Endothelial cell of umbilical vein (primary cell): ENCODE results near the gene EFNA5.

Source experiments
- EZH2 ChIP-seq: IDR thresholded peaks from 2 replicates; pipeline ENCODE4 v1.6.1; 2012; ENCODE audit warnings: borderline replicate concordance, low read depth, mild to moderate bottlenecking, moderate library complexity, low read length, inconsistent platforms; ENCODE audit not compliant: severe bottlenecking
- MAX ChIP-seq: IDR thresholded peaks from 2 replicates; pipeline ENCODE4 v1.6.1; 2011; ENCODE audit not compliant: insufficient read depth, insufficient read length
- POLR2A ChIP-seq: IDR thresholded peaks from 2 replicates; pipeline ENCODE4 v1.6.1; 2012; ENCODE audit warnings: low read depth, mild to moderate bottlenecking, control low read depth, low read length
- TF ChIP-seq, protein P1 (sequence below), 2 donors: IDR thresholded peaks; 1 replicate in 1 of 2; 2 replicates in 1 of 2; pipeline ENCODE4 v1.5.1; 2011; ENCODE audit warnings: low read length in 2 of 2, mild to moderate bottlenecking in 2 of 2, moderate library complexity in 2 of 2, control low read depth in 1 of 2, inconsistent platforms in 1 of 2, low read depth in 1 of 2; ENCODE audit not compliant: insufficient read depth in 1 of 2; ENCODE audit errors: extremely low read depth in 1 of 2

GRCh38 chr5:107377277-107377609, 293.5 kb downstream of the EFNA5 start:
- TF ChIP-seq MAX (no peak), POLR2A (no peak), EZH2 (no peak)
- TF ChIP-seq, protein P1, sequence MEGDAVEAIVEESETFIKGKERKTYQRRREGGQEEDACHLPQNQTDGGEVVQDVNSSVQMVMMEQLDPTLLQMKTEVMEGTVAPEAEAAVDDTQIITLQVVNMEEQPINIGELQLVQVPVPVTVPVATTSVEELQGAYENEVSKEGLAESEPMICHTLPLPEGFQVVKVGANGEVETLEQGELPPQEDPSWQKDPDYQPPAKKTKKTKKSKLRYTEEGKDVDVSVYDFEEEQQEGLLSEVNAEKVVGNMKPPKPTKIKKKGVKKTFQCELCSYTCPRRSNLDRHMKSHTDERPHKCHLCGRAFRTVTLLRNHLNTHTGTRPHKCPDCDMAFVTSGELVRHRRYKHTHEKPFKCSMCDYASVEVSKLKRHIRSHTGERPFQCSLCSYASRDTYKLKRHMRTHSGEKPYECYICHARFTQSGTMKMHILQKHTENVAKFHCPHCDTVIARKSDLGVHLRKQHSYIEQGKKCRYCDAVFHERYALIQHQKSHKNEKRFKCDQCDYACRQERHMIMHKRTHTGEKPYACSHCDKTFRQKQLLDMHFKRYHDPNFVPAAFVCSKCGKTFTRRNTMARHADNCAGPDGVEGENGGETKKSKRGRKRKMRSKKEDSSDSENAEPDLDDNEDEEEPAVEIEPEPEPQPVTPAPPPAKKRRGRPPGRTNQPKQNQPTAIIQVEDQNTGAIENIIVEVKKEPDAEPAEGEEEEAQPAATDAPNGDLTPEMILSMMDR (IDR thresholded peaks at IDR 0.05; ENCODE audit: extremely low read depth in 1 of 2, insufficient read depth in 1 of 2, low read depth in 1 of 2, low read length in 2 of 2): no peak
